ENCODE measurements around the gene CEP192.

DNA sequence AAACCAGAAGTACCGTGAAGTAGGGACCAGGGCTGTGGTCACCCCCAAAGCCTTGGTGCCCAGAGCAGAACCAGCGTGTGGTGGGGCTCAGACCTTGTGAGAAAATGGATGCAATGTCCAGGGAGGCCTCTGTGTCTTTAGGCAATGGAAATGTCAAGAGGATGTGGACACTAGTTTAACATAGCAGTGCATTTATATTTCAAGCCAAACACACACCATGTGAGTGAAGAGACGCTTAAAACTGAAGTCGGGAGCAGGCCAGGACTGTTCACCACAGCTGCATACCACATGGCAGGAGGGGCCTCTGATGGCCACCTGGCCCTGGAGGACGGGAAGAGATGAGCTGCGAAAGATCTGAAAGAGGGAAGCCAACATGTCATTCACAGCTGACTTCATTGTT lies 140.1 kb downstream of the CEP192 start:
- TF ChIP-seq, protein P1, sequence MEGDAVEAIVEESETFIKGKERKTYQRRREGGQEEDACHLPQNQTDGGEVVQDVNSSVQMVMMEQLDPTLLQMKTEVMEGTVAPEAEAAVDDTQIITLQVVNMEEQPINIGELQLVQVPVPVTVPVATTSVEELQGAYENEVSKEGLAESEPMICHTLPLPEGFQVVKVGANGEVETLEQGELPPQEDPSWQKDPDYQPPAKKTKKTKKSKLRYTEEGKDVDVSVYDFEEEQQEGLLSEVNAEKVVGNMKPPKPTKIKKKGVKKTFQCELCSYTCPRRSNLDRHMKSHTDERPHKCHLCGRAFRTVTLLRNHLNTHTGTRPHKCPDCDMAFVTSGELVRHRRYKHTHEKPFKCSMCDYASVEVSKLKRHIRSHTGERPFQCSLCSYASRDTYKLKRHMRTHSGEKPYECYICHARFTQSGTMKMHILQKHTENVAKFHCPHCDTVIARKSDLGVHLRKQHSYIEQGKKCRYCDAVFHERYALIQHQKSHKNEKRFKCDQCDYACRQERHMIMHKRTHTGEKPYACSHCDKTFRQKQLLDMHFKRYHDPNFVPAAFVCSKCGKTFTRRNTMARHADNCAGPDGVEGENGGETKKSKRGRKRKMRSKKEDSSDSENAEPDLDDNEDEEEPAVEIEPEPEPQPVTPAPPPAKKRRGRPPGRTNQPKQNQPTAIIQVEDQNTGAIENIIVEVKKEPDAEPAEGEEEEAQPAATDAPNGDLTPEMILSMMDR (IDR thresholded peaks at IDR 0.05 in 2 of 3, conservative IDR thresholded peaks at IDR 0.05 in 1 of 3; ENCODE audit: borderline replicate concordance in 1 of 3, insufficient read depth in 1 of 3, low read depth in 2 of 3, low read length in 2 of 3), result no peak
- no peak for TF ChIP-seq POLR2A (IDR thresholded peaks at IDR 0.05; ENCODE audit: borderline replicate concordance, extremely low read depth, insufficient read depth, insufficient read length)
- TF ChIP-seq EZH2phosphoT487 (IDR thresholded peaks at IDR 0.05; ENCODE audit: borderline replicate concordance), result no peak
- no peak for TF ChIP-seq EZH2 (IDR thresholded peaks at IDR 0.05)
- TF ChIP-seq TCF7L2 (IDR thresholded peaks at IDR 0.05; ENCODE audit: borderline replicate concordance, extremely low read depth, insufficient read depth, insufficient read length), result no peak
- TF ChIP-seq, protein P2, sequence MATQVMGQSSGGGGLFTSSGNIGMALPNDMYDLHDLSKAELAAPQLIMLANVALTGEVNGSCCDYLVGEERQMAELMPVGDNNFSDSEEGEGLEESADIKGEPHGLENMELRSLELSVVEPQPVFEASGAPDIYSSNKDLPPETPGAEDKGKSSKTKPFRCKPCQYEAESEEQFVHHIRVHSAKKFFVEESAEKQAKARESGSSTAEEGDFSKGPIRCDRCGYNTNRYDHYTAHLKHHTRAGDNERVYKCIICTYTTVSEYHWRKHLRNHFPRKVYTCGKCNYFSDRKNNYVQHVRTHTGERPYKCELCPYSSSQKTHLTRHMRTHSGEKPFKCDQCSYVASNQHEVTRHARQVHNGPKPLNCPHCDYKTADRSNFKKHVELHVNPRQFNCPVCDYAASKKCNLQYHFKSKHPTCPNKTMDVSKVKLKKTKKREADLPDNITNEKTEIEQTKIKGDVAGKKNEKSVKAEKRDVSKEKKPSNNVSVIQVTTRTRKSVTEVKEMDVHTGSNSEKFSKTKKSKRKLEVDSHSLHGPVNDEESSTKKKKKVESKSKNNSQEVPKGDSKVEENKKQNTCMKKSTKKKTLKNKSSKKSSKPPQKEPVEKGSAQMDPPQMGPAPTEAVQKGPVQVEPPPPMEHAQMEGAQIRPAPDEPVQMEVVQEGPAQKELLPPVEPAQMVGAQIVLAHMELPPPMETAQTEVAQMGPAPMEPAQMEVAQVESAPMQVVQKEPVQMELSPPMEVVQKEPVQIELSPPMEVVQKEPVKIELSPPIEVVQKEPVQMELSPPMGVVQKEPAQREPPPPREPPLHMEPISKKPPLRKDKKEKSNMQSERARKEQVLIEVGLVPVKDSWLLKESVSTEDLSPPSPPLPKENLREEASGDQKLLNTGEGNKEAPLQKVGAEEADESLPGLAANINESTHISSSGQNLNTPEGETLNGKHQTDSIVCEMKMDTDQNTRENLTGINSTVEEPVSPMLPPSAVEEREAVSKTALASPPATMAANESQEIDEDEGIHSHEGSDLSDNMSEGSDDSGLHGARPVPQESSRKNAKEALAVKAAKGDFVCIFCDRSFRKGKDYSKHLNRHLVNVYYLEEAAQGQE (IDR thresholded peaks at IDR 0.05; ENCODE audit: low read depth), result no peak
- TF ChIP-seq POLR2AphosphoS5 (IDR thresholded peaks at IDR 0.05; ENCODE audit: low read depth, low read length), result no peak
- TF ChIP-seq SIN3A (IDR thresholded peaks at IDR 0.05; ENCODE audit: low read depth), result no peak
- TF ChIP-seq, protein P3, sequence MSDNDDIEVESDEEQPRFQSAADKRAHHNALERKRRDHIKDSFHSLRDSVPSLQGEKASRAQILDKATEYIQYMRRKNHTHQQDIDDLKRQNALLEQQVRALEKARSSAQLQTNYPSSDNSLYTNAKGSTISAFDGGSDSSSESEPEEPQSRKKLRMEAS (IDR thresholded peaks at IDR 0.05), result no peak
- TF ChIP-seq EGR1 (IDR thresholded peaks at IDR 0.05; ENCODE audit: low read depth), result no peak
- TF ChIP-seq SP1 (IDR thresholded peaks at IDR 0.05; ENCODE audit: low read depth), result no peak
- TF ChIP-seq ZNF274 (IDR thresholded peaks at IDR 0.05; ENCODE audit: low read depth, low read length), result no peak
- no peak for TF ChIP-seq FOSL1 (IDR thresholded peaks at IDR 0.05; ENCODE audit: low read depth)
